ACC112 (cell line): ENCODE results near the gene EGR1.
"Not testable (repeated sequence)": the region's sequence is repeated elsewhere in the genome, so short reads cannot be mapped to it uniquely, and the experiment has no call there.

ENCODE experiments used
- H2AFZ ChIP-seq: fragments of 200-600 bp; sonication (generic); one replicate; pipeline ENCODE4 v1.6.0; 2017; ENCODE audit warnings: antibody characterized with exemption, low read length; ENCODE audit not compliant: unreplicated experiment
- H3K27ac ChIP-seq: fragments of 200-600 bp; sonication (generic); 2 replicates; pipeline ENCODE4 v1.5.1; 2014; ENCODE audit warnings: low read depth, mild to moderate bottlenecking, antibody characterized with exemption, low read length, moderate library complexity
- H3K27me3 ChIP-seq: fragments of 200-600 bp; sonication (generic); 2 replicates; pipeline ENCODE4 v1.6.1; 2014; ENCODE audit warnings: mild to moderate bottlenecking, antibody characterized with exemption, low read length, moderate library complexity, mixed read lengths; ENCODE audit not compliant: insufficient read depth
- H3K36me3 ChIP-seq: fragments of 200-600 bp; sonication (generic); 2 replicates; pipeline ENCODE4 v1.6.1; 2016; ENCODE audit warnings: mild to moderate bottlenecking, antibody characterized with exemption, low read length, moderate library complexity, mixed read lengths; ENCODE audit not compliant: insufficient read depth
- H3K4me1 ChIP-seq: fragments of 200-600 bp; sonication (generic); one replicate; pipeline ENCODE4 v1.6.1; 2016; ENCODE audit warnings: low read length, mixed read lengths; ENCODE audit not compliant: insufficient read depth, unreplicated experiment, control insufficient read depth
- H3K4me3 ChIP-seq: fragments of 200-600 bp; sonication (generic); 2 replicates; pipeline ENCODE4 v1.5.1; 2014; ENCODE audit warnings: mild to moderate bottlenecking, low read depth, low read length
- H3K79me2 ChIP-seq: fragments of 200-600 bp; sonication (generic); one replicate; pipeline ENCODE4 v1.6.0; 2016; ENCODE audit warnings: low read length; ENCODE audit not compliant: control insufficient read depth, unreplicated experiment, insufficient read depth

EGR1 gene

DNA sequence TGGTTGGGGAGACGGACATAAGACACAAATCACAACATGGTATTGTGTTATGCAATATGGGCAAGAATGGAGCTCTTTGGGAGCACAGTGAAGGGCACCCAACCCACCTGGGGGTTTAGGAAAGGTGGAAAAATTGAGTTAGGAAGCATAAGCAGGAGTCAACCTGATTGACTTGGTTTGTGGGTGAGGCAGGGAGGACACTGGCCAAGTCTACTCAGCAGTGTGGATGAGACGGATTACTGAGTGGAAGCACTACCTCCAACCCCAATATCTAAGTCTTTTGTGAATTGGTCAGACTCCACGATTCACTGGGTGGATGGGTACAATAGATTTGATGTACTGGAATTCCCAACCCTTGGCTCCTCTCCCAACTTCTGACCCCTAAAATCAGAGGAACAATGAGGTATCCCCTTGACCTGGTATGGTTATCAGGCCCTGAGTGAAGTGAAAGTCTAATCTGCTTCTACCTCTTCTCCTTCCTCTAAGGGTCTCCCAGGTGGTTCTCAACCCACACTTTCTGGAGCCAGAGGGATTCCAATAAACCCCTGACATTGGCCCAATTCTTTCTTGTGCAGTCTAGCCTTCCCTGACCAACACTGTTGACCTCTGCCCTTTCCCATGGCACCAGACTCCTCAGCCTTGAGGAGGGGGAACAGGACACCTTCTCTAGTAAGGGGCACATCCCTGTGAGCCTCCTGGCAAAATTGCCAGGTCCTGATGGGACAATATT is 5.2 kb downstream of the EGR1 start:
- Histone ChIP-seq H2AFZ (no peak overlapping the region), H3K27me3 (no peaks in the 10 kb centered on the region), H3K27ac (no peak overlapping the region), H3K79me2 (peaks cover 16% of the 10 kb centered on the region), H3K36me3 (peaks cover 17% of the 10 kb centered on the region; the same call in 1 of the 2 replicates), H3K4me1 (peaks cover 3% of the 10 kb centered on the region), H3K4me3 (no peak overlapping the region)

DNA sequence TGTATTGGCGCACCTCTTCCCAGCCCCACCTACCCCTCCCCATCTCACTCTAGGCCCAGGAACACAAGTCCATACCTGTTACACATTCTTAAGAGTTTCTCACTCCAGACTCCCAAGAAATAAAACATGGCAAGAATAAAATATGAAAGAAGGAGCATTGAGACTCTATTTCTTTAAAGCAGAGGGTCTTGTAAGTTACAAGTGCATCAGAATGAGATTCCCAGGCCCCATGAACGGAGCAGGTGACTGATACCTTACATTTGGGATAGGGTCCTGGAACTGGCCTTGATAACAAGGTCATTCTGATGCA is 5.7 kb downstream of the EGR1 start:
- no peak overlapping the region for H3K27ac ChIP-seq
- no peaks in the 10 kb centered on the region for H3K27me3 ChIP-seq
- H3K4me1 ChIP-seq = peaks cover 3% of the 10 kb centered on the region
- H3K36me3 ChIP-seq = peaks cover 16% of the 10 kb centered on the region; the same call in 1 of the 2 replicates
- H3K4me3 ChIP-seq = no peak overlapping the region
- peaks cover 11% of the 10 kb centered on the region for H3K79me2 ChIP-seq
- no peak overlapping the region for H2AFZ ChIP-seq

DNA sequence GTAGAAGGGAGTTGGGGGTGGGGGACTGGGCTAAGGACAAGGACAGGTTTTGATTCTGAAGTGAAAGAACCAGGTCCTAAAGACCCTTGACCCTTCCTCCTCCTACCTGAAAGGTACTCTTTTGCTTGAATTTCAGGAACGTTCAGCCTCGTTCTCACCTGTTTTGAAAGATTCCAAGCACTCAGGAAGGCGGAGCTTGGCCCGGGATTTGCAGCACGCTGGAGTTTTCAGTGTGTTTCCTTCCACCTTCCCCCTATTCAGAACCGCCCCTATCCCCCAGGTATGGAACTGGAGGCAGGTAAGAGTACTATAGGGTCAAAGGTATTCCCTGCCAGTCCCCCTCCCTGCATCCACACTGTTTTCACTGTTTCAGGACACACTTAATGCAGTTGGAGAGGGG is 7.1 kb downstream of the EGR1 start:
- Histone ChIP-seq H3K4me3 (no peak overlapping the region), H3K27ac (no peak overlapping the region), H3K79me2 (no peaks in the 10 kb centered on the region), H3K4me1 (peaks cover 3% of the 10 kb centered on the region), H3K27me3 (no peaks in the 10 kb centered on the region), H2AFZ (no peak overlapping the region), H3K36me3 (peaks cover 3% of the 10 kb centered on the region; the same call in 1 of the 2 replicates)

DNA sequence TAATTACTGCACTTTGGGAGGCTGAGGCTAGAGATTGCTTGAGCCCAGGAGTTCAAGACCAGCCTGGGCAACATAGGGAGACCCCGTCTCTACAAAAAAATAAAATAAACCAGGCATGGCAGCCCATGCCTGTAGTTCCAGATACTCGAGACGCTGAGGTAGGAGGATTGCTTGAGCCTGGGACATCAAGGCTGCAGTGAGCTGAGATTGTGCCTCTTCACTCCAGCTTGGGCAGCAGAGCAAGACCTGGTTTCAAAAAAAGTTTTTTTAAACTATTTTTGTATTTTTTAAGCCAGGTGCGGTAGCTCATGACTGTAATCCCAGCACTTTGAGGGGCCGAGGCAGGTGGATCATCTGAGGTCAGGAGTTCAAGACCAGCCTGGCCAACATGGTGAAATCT is 7.9 kb downstream of the EGR1 start:
- not testable (repeated sequence) for H3K4me3 ChIP-seq, H3K27ac ChIP-seq, H3K36me3 ChIP-seq, H3K4me1 ChIP-seq, H3K27me3 ChIP-seq, H3K79me2 ChIP-seq, H2AFZ ChIP-seq

DNA sequence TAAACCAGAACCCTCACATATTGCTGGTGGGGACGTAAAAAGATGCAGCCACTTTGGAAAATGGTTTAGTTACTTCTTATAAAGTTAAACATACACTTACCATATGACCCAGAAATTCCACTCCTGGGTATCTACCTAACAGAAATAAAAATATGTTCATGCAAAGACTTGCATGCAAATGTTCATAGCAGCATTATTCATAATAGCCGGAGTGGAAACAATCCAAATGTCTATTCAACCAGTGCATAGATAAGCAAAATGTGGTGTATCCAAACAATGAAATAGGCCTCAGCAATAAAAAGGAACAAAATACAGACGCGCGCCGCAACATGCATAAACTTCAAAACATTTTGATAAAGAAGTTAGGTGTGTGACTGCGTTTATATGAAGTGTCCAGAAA is 11.6 kb downstream of the EGR1 start:
- Histone ChIP-seq H3K4me3 (no peak overlapping the region), H3K79me2 (no peaks in the 10 kb centered on the region), H3K27ac (no peak overlapping the region), H3K27me3 (no peaks in the 10 kb centered on the region), H3K4me1 (no peaks in the 10 kb centered on the region), H3K36me3 (no peaks in the 10 kb centered on the region), H2AFZ (no peak overlapping the region)

DNA sequence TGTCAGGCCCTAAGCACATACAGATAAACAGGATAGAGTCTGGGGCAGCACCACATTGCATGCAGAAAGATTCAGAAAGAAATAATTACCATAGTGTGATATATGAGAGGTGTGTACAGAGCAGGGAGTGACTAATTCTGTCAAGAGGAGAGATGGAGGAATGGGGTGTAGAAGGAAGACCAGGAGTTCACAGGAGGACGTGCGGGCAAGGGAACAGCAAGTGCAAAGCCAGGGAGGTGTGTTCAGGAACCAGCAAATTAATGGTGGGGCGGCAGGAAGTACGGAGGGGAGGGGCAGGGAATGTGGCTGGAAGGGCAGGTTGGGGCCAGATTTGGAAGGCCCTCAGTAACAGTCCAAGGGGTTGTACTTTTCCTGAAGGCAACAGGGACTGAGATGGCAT is 17.4 kb downstream of the EGR1 start:
- no peak overlapping the region for H3K4me3 ChIP-seq

DNA sequence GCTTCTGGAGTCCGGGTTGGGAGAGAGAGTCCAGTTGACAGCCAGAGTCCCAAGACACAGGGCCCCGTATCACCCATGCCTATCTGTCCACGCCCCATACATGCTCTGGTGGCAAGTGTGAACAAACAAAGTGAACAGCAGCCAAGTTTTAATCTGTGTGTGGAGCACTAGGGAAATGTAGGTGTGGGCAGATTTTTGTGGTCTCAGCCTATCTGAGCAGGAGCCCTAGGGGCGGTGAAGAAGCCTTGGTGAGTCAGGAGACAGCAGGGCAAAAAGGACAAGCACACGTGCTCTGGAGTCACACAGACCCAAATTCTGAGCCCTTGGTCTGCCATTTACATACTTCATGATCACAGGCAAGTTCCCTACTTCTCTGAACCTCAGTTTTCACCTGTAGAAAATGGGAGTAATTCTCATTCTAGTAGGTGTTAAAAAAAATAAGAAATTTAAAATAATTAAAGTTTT is 23.2 kb downstream of the EGR1 start:
- Histone ChIP-seq H3K79me2 (no peaks in the 10 kb centered on the region), H3K4me3 (no peak overlapping the region), H3K4me1 (peaks cover 17% of the 10 kb centered on the region), H3K36me3 (no peaks in the 10 kb centered on the region), H2AFZ (no peak overlapping the region), H3K27me3 (peaks cover 6% of the 10 kb centered on the region; the same call in 1 of the 2 replicates), H3K27ac (no peak overlapping the region)

More for the DNA sequence above, 17.4 kb downstream of the EGR1 start:
- peaks cover 3% of the 10 kb centered on the region for H3K4me1 ChIP-seq
- no peak overlapping the region for H2AFZ ChIP-seq
- H3K27me3 ChIP-seq = no peaks in the 10 kb centered on the region
- H3K27ac ChIP-seq = no peak overlapping the region
- H3K79me2 ChIP-seq = no peaks in the 10 kb centered on the region
- no peaks in the 10 kb centered on the region for H3K36me3 ChIP-seq

DNA sequence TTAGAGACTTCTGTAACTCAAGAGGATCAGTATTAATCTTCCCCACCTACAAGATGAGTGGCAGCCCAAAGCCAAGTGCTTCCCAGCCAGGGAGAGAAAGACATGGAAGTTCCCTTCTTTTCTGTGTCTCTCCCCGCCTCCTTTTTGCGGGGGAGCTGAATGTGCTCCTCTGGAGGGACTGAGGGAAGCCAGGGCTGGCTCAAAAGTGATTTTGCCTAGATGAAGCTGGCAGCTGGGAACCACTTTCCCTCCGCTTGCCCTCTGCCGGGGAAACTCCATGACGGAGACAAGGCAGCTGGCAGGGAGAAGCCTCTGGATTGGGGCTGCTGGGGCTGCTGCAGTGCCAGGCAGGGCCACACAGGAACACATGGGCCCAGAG is 24.4 kb downstream of the EGR1 start:
- Histone ChIP-seq H3K27me3 (peaks cover 6% of the 10 kb centered on the region; the same call in 1 of the 2 replicates), H2AFZ (no peak overlapping the region), H3K36me3 (no peaks in the 10 kb centered on the region), H3K27ac (no peak overlapping the region), H3K79me2 (no peaks in the 10 kb centered on the region), H3K4me3 (no peak overlapping the region), H3K4me1 (peaks cover 17% of the 10 kb centered on the region)

DNA sequence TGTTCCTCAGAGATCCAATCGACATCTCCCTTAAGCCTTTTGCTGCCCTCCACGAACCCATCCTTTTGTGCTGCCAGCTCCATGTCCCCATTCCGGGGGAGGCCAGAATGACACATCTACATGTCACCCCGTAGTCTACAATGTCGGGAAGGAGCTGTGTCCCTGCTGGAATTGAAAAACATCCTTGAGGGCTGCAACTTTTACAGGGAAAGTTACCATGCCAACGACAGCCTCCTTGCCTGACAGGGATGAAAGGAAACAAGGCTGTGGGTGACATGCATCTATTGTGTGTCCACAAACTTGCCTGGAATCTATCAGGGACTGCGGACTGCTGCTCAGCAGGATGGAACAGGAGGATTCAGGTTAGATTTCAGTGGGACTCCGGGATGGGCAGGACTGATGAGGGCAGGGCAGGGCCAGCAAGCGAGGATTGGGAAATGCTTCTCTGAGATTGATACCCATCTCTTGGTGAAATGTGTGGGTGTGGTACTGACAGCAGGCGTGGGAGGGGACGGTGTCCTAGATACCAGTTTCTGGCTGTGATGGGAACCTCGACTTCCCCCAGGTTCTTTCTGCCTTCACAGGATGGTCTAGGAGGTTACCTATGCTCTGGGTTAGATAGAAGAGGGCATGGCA is 25.5 kb downstream of the EGR1 start:
- peak overlapping the region; percentile 90; the same call in 1 of the 2 replicates for H3K4me3 ChIP-seq
- no peaks in the 10 kb centered on the region for H3K79me2 ChIP-seq
- H2AFZ ChIP-seq = no peak overlapping the region
- peaks cover 17% of the 10 kb centered on the region for H3K4me1 ChIP-seq
- H3K27me3 ChIP-seq = peaks cover 6% of the 10 kb centered on the region; the same call in 1 of the 2 replicates
- H3K27ac ChIP-seq = no peak overlapping the region
- no peaks in the 10 kb centered on the region for H3K36me3 ChIP-seq

DNA sequence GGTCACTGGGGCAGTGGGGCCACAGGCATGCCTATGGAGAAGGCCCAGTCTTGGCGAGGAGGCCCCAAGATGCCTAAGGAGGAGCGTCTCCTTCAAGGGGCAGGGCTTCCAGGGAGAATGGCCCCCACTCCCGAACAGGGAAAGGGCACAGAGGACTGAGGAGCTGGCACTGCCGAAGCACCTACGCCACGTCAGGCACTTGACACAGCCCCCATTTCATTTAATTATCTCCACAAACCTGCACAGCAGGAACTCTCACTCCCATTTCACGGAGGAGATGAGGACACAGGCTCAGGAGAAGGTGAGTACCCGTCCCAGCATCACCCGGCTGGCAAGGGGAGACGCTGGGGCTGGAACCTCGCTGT is 26.0 kb downstream of the EGR1 start:
- Histone ChIP-seq H3K4me3 (peak overlapping the region; percentile 90), H3K27ac (no peak overlapping the region), H3K79me2 (no peaks in the 10 kb centered on the region), H3K36me3 (no peaks in the 10 kb centered on the region), H2AFZ (peak overlapping the region; percentile 87), H3K4me1 (peaks cover 17% of the 10 kb centered on the region), H3K27me3 (peaks cover 6% of the 10 kb centered on the region; the same call in 1 of the 2 replicates)
